Mesothelial cell of epicardium (in vitro differentiated cells): ENCODE measurements around the gene PITX2. TPM values are rescaled to one million over a fixed set of nuclear protein-coding genes. Genes with fewer than 3 reads are reported as not detected.
A peak's percentile ranks its signal among the peaks of the same experiment; 100 is the strongest.

ENCODE experiments used
- DNase-seq, 2 experiments: peaks; one replicate each; pipeline ENCODE4 v3.0.0; 2021; ENCODE audit warnings: low spot score in 2 of 2; ENCODE audit not compliant: unreplicated experiment in 2 of 2
- H3K27ac Mint-ChIP-seq: 2 replicates; pipeline ENCODE4 v1.8.0; 2021; ENCODE audit warnings: mixed read lengths
- H3K27me3 Mint-ChIP-seq: 2 replicates; pipeline ENCODE4 v1.8.0; 2021; ENCODE audit warnings: low read depth, mixed read lengths
- H3K36me3 Mint-ChIP-seq: 2 replicates; pipeline ENCODE4 v1.8.0; 2021; ENCODE audit warnings: mixed read lengths
- H3K4me1 Mint-ChIP-seq: 2 replicates; pipeline ENCODE4 v1.8.0; 2021; ENCODE audit warnings: mixed read lengths
- H3K4me3 Mint-ChIP-seq: 2 replicates; pipeline ENCODE4 v1.8.0; 2021; ENCODE audit warnings: mild to moderate bottlenecking, moderate library complexity, mixed read lengths
- H3K9me3 Mint-ChIP-seq: 2 replicates; pipeline ENCODE4 v1.8.0; 2021; ENCODE audit warnings: mixed read lengths
- total RNA-seq: library from RNA; stranded (reverse); gene quantifications from 3 replicates; pipeline ENCODE4 v1.2.1, GENCODE V29; 2021
- TF ChIP-seq, protein P1 (sequence below): fragments of 200-600 bp; sonication (generic); IDR thresholded peaks from one replicate; pipeline ENCODE4 v1.5.0; 2021; ENCODE audit warnings: antibody characterized with exemption; ENCODE audit not compliant: unreplicated experiment

Gene PITX2
- total RNA-seq, 1 donor from 2014 or later: 95.5 TPM

DNA sequence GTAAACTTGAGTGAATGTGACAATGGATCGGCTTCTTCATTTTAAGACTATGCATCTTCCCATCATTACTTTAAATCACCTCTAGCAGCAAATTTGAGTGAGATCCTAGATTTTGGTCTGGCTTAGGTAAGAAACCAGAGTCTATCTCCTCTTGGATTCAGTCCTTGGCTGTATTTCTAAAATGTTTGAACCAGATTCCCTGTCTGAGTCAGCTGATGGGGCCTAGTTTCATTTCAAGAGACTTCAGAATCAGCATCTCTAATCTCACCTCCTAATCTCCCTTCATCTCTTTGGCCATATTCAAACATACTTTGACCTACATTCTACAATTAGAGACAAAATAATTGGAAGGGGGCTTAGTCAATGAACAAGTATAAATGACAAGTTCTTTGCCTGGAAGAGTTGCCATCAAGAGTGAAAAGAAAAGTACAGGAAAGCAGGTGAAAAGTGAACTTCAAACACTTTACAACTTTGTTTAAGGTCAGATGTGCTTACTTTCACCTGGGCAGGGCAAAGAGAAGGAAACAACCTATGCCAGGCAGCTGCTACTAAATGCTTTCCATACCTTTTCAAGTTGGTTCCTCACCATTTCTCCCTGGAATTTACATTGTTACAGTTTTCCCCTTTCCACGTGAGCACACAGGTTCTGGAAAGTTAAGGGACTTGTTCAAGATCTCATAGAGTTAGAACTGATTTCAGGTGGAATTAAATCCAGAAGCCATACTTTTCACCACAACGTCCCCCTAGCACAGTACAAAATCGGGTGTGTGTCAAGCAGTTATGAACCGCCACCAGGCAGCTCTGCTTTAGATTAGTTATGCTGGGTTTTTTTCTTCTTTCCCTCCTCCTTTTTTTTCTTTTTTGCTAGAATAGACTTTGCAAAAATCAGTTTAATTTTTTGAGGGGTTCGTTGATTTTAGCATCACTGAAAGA, 30.7 kb upstream of the PITX2 start:
- H3K27me3 Mint-ChIP-seq: no peaks in the 10 kb centered on the region
- no peaks in the 10 kb centered on the region for H3K36me3 Mint-ChIP-seq
- DNase-seq: no peak
- H3K27ac Mint-ChIP-seq: peak overlapping the region; percentile 89
- no peak overlapping the region for H3K4me3 Mint-ChIP-seq
- peaks cover 6% of the 10 kb centered on the region for H3K9me3 Mint-ChIP-seq
- TF ChIP-seq, protein P1, sequence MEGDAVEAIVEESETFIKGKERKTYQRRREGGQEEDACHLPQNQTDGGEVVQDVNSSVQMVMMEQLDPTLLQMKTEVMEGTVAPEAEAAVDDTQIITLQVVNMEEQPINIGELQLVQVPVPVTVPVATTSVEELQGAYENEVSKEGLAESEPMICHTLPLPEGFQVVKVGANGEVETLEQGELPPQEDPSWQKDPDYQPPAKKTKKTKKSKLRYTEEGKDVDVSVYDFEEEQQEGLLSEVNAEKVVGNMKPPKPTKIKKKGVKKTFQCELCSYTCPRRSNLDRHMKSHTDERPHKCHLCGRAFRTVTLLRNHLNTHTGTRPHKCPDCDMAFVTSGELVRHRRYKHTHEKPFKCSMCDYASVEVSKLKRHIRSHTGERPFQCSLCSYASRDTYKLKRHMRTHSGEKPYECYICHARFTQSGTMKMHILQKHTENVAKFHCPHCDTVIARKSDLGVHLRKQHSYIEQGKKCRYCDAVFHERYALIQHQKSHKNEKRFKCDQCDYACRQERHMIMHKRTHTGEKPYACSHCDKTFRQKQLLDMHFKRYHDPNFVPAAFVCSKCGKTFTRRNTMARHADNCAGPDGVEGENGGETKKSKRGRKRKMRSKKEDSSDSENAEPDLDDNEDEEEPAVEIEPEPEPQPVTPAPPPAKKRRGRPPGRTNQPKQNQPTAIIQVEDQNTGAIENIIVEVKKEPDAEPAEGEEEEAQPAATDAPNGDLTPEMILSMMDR: no peak
- peaks cover 12% of the 10 kb centered on the region for H3K4me1 Mint-ChIP-seq

DNA sequence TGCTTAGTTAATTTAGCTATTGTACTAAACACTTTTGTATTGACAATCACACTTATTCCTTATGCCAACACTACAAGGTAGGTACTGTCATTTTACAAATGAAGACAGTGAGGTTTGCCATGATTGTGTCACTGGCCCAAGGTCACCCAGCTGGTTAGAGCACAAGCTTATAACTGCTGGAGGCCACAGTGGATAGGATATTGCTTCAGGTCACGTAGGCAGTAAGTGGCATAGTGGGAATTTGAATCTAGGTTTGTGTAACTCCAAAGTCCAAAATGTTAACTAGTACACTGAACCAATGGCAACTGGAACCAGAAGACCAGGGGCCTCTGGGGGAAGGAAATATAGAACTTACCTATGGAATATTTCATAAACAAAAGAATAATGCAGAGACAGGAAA, 21.1 kb upstream of the PITX2 start:
- Mint-ChIP-seq H3K27me3 (peaks cover 46% of the 10 kb centered on the region), H3K4me3 (no peak overlapping the region), H3K27ac (no peak overlapping the region), H3K4me1 (peaks cover 39% of the 10 kb centered on the region), H3K36me3 (no peaks in the 10 kb centered on the region), H3K9me3 (no peaks in the 10 kb centered on the region)
- TF ChIP-seq, protein P1: no peak
- DNase-seq: no peak

DNA sequence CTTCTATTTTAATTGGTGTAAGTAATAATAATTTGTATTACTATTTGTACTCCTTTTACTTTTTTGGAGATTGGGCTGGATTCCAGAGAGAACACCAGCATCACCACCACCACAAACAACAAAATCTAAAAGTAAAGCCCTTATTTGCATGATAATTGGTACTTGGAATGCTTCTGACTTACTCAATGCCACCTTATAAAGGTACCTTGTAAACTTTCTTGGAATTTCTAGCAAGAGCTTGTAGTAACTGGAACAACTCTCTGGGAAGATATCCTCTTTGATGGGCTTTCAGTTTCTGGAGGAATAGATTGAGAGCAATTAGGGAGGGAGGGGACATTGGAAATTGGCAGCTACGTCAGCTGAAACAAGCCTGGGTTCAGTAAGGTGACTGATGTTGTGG, 20.2 kb upstream of the PITX2 start:
- Mint-ChIP-seq H3K4me1 (peaks cover 47% of the 10 kb centered on the region), H3K4me3 (no peak overlapping the region), H3K36me3 (no peaks in the 10 kb centered on the region)

DNA sequence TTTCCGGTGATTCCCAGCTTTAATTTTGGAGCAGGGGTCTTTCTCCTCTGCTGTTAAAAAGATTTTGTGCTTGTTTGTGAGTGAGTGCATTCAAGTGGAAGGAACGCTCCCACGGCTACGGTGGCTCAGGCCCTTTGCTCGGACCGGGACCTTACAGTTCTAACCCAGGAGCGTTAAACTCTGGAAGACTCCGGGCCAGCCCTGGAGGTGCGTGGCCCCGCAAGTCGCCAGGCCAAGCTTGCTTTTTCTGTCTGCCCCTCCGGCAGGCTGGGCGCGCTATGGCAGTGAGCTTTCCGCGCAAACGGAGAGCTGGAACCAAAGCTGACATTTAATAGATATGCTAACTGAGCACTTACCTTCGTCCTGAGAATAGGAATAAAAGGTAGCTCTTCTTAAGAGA, 18.3 kb upstream of the PITX2 start:
- no peak for DNase-seq

More for the DNA sequence above, 20.2 kb upstream of the PITX2 start:
- TF ChIP-seq, protein P1: no peak
- no peak for DNase-seq
- peaks cover 55% of the 10 kb centered on the region for H3K27me3 Mint-ChIP-seq
- no peaks in the 10 kb centered on the region for H3K9me3 Mint-ChIP-seq
- H3K27ac Mint-ChIP-seq: no peak overlapping the region

GRCh38 chr4:110640576-110640975, 17.7 kb upstream of the PITX2 start:
- Mint-ChIP-seq H3K4me3 (peak overlapping the region; percentile 94), H3K4me1 (peaks cover 53% of the 10 kb centered on the region), H3K27me3 (peaks cover 65% of the 10 kb centered on the region), H3K27ac (peak overlapping the region; percentile 99), H3K9me3 (no peaks in the 10 kb centered on the region), H3K36me3 (no peaks in the 10 kb centered on the region)
- DNase-seq: no peak
- TF ChIP-seq, protein P1: no peak

More for the DNA sequence above, 18.3 kb upstream of the PITX2 start:
- H3K27ac Mint-ChIP-seq: peak overlapping the region; percentile 81
- H3K36me3 Mint-ChIP-seq: no peaks in the 10 kb centered on the region
- peaks cover 57% of the 10 kb centered on the region for H3K4me1 Mint-ChIP-seq
- H3K27me3 Mint-ChIP-seq: peaks cover 63% of the 10 kb centered on the region
- TF ChIP-seq, protein P1: no peak
- no peaks in the 10 kb centered on the region for H3K9me3 Mint-ChIP-seq
- H3K4me3 Mint-ChIP-seq: peak overlapping the region; percentile 94
